GM12872 (cell line): ENCODE data around the gene TIPIN.

Experiments
- CTCF ChIP-seq: IDR thresholded peaks from 3 replicates; pipeline ENCODE4 v1.5.1; 2011; ENCODE audit warnings: low read depth, mild to moderate bottlenecking, low read length, moderate library complexity; ENCODE audit not compliant: insufficient read depth

TIPIN gene

GRCh38 chr15:66401130-66402021 is 44.9 kb upstream of the TIPIN start:
- TF ChIP-seq CTCF: peak; percentile 38; the same call in 2 of the 3 replicates

GRCh38 chr15:66400351-66400774 is 43.9 kb upstream of the TIPIN start:
- no peak for TF ChIP-seq CTCF

- TF ChIP-seq CTCF: no peak
Measured at GRCh38 chr15:66399276-66399675, 42.8 kb upstream of the TIPIN start.

- TF ChIP-seq CTCF: no peak
Measured at GRCh38 chr15:66394915-66395314, 38.4 kb upstream of the TIPIN start.

DNA sequence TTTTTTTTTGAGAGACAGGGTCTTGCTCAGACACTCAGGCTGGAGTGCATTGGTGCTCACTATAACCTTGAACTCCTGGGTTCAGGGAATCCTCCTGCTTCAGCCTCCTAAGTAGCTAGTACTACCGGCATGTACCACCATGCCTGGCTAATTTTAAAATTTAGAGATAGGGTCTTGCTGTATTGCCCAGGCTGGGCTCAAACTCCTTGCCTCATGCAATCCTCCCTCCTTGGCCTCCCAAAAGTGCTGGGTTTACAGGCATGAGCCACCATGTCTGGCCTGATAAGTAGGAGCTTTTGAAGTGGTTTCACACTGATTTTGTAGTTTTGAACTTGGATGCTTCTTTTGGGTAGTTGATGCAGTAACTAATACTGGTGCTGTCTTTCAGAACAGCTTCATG is 38.0 kb upstream of the TIPIN start:
- TF ChIP-seq CTCF: no peak

- TF ChIP-seq CTCF: no peak
Measured at GRCh38 chr15:66390678-66391077, 34.2 kb upstream of the TIPIN start.

- TF ChIP-seq CTCF: no peak
Measured at GRCh38 chr15:66389859-66390381, 33.4 kb upstream of the TIPIN start.
